ENCODE measurements around the gene HEMK1. TPM values are rescaled to one million over a fixed set of nuclear protein-coding genes. Genes with fewer than 3 reads are reported as not detected.

The HEMK1 gene
- total and polyA plus RNA-seq, 2 of the 4 experiments (the other 2 are of a cell fraction), result 17.2 to 20.8 TPM

- no peak overlapping the region for H4K91ac ChIP-seq (ENCODE audit: insufficient read depth, low read depth, low read length)
- no peak overlapping the region for H4K5ac ChIP-seq (ENCODE audit: low read depth, low read length)
- no peak overlapping the region for H2AK5ac ChIP-seq (ENCODE audit: low read depth, low read length)
- no peak overlapping the region for H4K8ac ChIP-seq (ENCODE audit: low read depth in 2 of 2, low read length in 2 of 2)
- H3K14ac ChIP-seq (replicated peaks; ENCODE audit: low read depth, low read length), result no peak overlapping the region
- TF ChIP-seq MAZ (IDR thresholded peaks at IDR 0.05; ENCODE audit: borderline replicate concordance, low read depth, low read length), result no peak
- no peak for TF ChIP-seq POLR2A (IDR thresholded peaks at IDR 0.05; ENCODE audit: low read depth, low read length)
- no peak for TF ChIP-seq FOS (IDR thresholded peaks at IDR 0.05; ENCODE audit: low read depth, low read length)
- no peak overlapping the region for H3K4me3 ChIP-seq (ENCODE audit: insufficient read depth, low read depth, low read length)
- ChIA-PET POLR2A (ENCODE audit: unreplicated experiment) (no interaction called here), CTCF (no interaction called here)
- no TSS peak for BruUV-seq (replicated peaks)
- no peak overlapping the region for H3K23ac ChIP-seq (ENCODE audit: low read depth, low read length)
- H2BK5ac ChIP-seq (ENCODE audit: low read depth, low read length, poor library complexity, severe bottlenecking), result no peak overlapping the region
- H3K56ac ChIP-seq (ENCODE audit: extremely low read depth, insufficient read depth, low read length), result no peak overlapping the region
- peaks cover 36% of the 10 kb centered on the region for H3K27me3 ChIP-seq (ENCODE audit: control insufficient read depth, insufficient read depth, low read length)
- H3K27ac ChIP-seq (ENCODE audit: insufficient read depth, low read length), result no peak overlapping the region
- in situ Hi-C loops (cut with MboI; ENCODE audit: low sequenced_read_pairs) (no loop called here), intact Hi-C loops (cut with micrococcal nuclease) (loop anchor here (2.0 kb wide), 1 partner anchor 205 kb away; no protein-coding TSS in a partner anchor), dilution Hi-C loops (cut with HindIII; ENCODE audit: low sequenced_read_pairs, unreplicated experiment) (no loop called here)
- no peak overlapping the region for H2AFZ ChIP-seq (replicated peaks; ENCODE audit: low read length, poor library complexity)
- H2BK120ac ChIP-seq (ENCODE audit: low read depth, low read length), result no peak overlapping the region
- no peak overlapping the region for H3K18ac ChIP-seq (ENCODE audit: low read depth, low read length)
- DNase-seq (no peak), ATAC-seq (ENCODE audit: low read depth) (no peak)
- H2AK9ac ChIP-seq (replicated peaks; ENCODE audit: low read depth, low read length, poor library complexity), result no peak overlapping the region
- H3K4ac ChIP-seq (ENCODE audit: low read depth, low read length), result no peak overlapping the region
- no peaks in the 10 kb centered on the region for H4K20me1 ChIP-seq (ENCODE audit: insufficient read depth, low read length)
- H2BK15ac ChIP-seq (ENCODE audit: low read depth, low read length), result no peak overlapping the region
- no peak overlapping the region for H3K4me2 ChIP-seq (ENCODE audit: low read depth, low read length)
- no peaks in the 10 kb centered on the region for H3K9me1 ChIP-seq (ENCODE audit: insufficient read depth, low read length)
- no peak overlapping the region for H3K9ac ChIP-seq (ENCODE audit: low read depth, low read length)
- WGBS, 2 experiments (ENCODE audit: extremely low coverage in 2 of 2, insufficient read length in 1 of 2), result no CpG with 5 or more reads among the region's 7 CpGs
- H3K36me3 ChIP-seq (ENCODE audit: control insufficient read depth, insufficient read depth, low read length), result no peaks in the 10 kb centered on the region
- H3K79me1 ChIP-seq (ENCODE audit: low read depth in 1 of 2, low read length in 2 of 2), result no peaks in the 10 kb centered on the region
- H3K4me1 ChIP-seq (ENCODE audit: control insufficient read depth, insufficient read depth, low read length), result no peaks in the 10 kb centered on the region
- no peaks in the 10 kb centered on the region for H3K9me3 ChIP-seq (ENCODE audit: control insufficient read depth, insufficient read depth, low read length)
- no peak overlapping the region for H2BK20ac ChIP-seq (ENCODE audit: low read depth, low read length)
Observed at GRCh38 chr3:50551681-50552435, 17.5 kb upstream of the HEMK1 start.
